ENCODE results near the gene ZNF469.

ZNF469 gene

GRCh38 chr16:88363239-88363891 is 19.4 kb upstream of the ZNF469 start:
- no peak for FAIRE-seq

- FAIRE-seq, result no peak
Measured at GRCh38 chr16:88365244-88365865, 17.4 kb upstream of the ZNF469 start.

GRCh38 chr16:88366032-88366703 is 16.6 kb upstream of the ZNF469 start:
- FAIRE-seq, result no peak

GRCh38 chr16:88366704-88367047 is 16.1 kb upstream of the ZNF469 start:
- no peak for FAIRE-seq

GRCh38 chr16:88367560-88367959 is 15.2 kb upstream of the ZNF469 start:
- no peak for FAIRE-seq

GRCh38 chr16:88368036-88368435 is 14.7 kb upstream of the ZNF469 start:
- no peak for FAIRE-seq

- no peak for FAIRE-seq
Measured at GRCh38 chr16:88368994-88369393, 13.8 kb upstream of the ZNF469 start.

- FAIRE-seq, result no peak
Measured at GRCh38 chr16:88369447-88370008, 13.2 kb upstream of the ZNF469 start.

GRCh38 chr16:88370365-88370764 is 12.4 kb upstream of the ZNF469 start:
- FAIRE-seq, result no peak

- no peak for FAIRE-seq
Measured at GRCh38 chr16:88372522-88372921, 10.2 kb upstream of the ZNF469 start.

GRCh38 chr16:88373211-88373610 is 9.5 kb upstream of the ZNF469 start:
- no peak for FAIRE-seq

- no peak for FAIRE-seq
Measured at GRCh38 chr16:88373927-88374492, 8.7 kb upstream of the ZNF469 start.

- no peak for FAIRE-seq
Measured at GRCh38 chr16:88374736-88375135, 8.0 kb upstream of the ZNF469 start.

- no peak for FAIRE-seq
Measured at GRCh38 chr16:88375236-88375975, 7.4 kb upstream of the ZNF469 start.

- FAIRE-seq, result no peak
Measured at GRCh38 chr16:88375996-88376834, 6.5 kb upstream of the ZNF469 start.

- FAIRE-seq, result no peak
Measured at GRCh38 chr16:88376835-88377726, 5.7 kb upstream of the ZNF469 start.

GRCh38 chr16:88377961-88378360 is 4.8 kb upstream of the ZNF469 start:
- no peak for FAIRE-seq

GRCh38 chr16:88378401-88378800 is 4.4 kb upstream of the ZNF469 start:
- FAIRE-seq, result no peak

- FAIRE-seq, result no peak
Measured at GRCh38 chr16:88378836-88379693, 3.7 kb upstream of the ZNF469 start.

- no peak for FAIRE-seq
Measured at GRCh38 chr16:88379694-88380040, 3.1 kb upstream of the ZNF469 start.

Measured in TTC549 (cell line).